Stimulated activated CD8-positive, alpha-beta memory T cell treated with anti-CD3 and anti-CD28 coated beads, Interleukin-15, amount 100 ng/mL, for 48 hours (primary cell): Measurements from ENCODE around the gene AMHR2.
"Not testable (repeated sequence)": the region's sequence is repeated elsewhere in the genome, so short reads cannot be mapped to it uniquely, and the experiment has no call there.

Source experiments
- DNase-seq, 2 donors: peaks; one replicate each; pipeline ENCODE4 v3.0.0-alpha.2; 2020; ENCODE audit warnings: low read depth in 2 of 2

AMHR2 gene

GRCh38 chr12:53414756-53415417 is 8.8 kb upstream of the AMHR2 start:
- DNase-seq, result no peak

GRCh38 chr12:53415752-53416389 is 7.8 kb upstream of the AMHR2 start:
- not testable (repeated sequence) for DNase-seq

DNA sequence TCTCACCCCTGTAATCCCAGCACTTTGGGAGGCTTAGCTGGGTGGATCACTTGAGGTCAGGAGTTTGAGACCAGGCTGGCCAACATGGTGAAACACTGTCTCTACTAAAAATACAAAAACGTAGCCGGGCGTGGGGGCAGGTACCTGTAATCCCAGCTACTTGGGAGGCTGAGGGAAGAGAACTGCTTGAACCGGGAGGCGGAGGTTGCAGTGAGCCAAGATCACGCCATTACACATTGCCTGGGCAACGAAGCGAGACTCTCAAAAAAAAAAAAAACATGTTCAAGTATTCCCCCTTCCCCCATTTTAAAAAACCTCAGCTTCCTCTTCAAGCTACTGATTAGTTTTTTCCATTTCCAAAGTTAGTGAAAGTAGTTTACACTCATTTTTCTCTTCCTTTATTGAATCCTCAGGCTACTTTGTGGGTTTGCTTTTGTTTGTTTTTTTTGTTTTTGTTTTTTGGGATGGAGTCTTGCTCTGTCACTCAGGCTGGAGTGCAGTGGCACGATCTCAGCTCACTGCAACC is 6.3 kb upstream of the AMHR2 start:
- not testable (repeated sequence) for DNase-seq

DNA sequence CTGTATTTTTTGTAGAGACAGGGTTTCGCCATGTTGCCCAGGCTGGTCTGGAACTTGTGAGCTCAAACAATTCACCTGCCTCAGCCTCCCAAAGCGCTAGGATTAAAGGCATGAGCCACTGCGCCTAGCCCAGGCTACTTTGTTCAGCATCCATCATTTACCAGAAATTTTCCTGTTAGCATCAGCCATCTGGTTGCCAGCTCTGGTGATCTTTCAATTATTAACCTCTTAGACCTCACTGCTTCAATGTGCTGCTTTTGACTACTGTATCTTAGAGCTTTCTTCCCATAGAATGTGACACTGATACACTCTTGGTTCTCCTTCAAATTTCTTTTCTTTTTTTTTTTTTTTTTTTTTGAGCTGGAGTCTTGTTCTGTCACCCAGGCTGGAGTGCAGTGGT is 5.4 kb upstream of the AMHR2 start:
- no peak for DNase-seq

- no peak for DNase-seq
Observed at GRCh38 chr12:53419756-53420155, 3.9 kb upstream of the AMHR2 start.

DNA sequence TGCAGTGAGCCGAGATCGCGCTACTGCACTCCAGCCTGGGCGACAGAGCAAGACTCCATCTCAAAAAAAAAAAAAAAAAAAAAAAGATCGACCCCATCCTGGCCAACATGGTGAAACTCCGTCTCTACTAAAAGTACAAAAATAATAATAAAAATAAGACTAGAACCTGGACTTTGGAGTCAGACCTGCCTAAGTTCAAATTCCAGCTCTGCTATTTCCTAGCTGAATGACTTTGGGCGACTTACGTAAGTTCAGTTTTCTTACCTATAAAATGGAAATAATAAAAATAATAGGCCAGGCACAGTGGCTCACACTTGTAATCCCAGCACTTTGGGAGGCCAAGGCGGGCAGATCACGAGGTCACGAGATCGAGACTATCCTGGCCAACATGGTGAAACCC is 1.4 kb upstream of the AMHR2 start:
- not testable (repeated sequence) for DNase-seq

GRCh38 chr12:53424626-53425514 is 1.2 kb downstream of the AMHR2 start:
- DNase-seq, result no peak

GRCh38 chr12:53425515-53426150 is 2.0 kb downstream of the AMHR2 start:
- no peak for DNase-seq

DNA sequence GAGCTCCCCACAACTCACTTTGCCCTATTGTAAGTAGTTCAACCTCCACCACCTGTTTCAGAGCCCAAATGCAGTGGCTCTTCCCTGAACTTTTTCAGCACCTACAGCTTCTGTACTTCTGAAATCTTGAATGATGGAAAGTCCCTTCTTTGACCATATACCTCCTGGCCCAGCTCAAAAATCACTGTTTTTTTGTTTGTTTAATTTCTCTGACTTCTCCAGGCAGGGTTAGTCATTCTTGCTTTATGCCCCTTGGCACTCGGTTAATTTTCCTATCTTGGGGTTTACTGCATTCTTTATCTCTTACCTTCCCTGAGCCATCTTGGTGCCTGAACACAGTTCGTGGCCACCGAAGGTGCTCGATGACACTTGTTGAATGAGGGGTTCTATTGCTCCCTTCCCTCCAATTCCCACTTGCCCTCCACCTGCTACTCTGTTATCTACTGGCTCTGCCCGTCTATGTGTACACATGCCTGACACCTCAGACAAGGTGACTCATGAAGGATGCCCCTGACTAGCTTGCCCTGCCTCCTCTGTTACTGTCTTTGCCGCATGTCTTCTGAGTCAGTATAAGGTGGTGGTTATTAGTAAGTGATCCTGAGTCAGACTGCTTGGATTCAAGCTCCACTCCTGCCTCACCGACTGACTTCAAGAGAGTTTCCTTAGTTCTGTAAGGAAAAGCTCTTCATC is 4.4 kb downstream of the AMHR2 start:
- peak; percentile 23 to 36 for DNase-seq

GRCh38 chr12:53428741-53429140 is 5.1 kb downstream of the AMHR2 start:
- DNase-seq, result no peak

DNA sequence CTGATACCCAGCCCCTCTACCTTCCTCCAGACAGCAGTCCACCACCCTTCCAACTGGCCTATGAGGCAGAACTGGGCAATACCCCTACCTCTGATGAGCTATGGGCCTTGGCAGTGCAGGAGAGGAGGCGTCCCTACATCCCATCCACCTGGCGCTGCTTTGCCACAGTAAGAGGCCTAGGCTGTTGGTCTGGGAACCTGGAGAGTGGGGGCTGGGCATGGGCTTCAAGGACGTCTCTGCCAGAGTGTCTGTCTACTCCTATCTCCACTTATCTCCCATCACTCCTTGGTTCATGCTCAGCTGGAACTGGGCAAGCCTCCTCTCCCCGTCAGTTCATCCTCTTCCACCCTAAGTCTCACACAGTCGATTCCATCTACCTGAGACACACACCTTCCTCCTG is 6.5 kb downstream of the AMHR2 start:
- DNase-seq, result no peak

- no peak for DNase-seq
Observed at GRCh38 chr12:53431187-53431586, 7.5 kb downstream of the AMHR2 start.

DNA sequence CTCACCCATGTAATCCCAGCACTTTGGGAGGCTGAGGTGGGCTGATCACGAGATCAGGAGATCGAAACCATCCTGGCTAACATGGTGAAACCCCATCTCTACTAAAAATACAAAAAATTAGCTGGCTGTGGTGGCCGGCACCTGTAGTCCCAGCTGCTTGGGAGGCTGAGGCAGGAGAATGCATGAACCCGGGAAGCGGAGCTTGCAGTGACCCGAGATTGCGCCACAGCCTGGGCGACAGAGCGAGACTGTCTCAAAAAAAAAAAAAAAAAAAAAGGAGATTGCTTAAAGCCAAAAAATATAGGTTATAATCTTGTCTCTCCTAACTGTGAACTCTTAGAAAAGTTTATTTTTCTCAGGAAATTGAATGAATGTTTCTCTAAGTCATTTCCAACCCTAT is 11.7 kb downstream of the AMHR2 start:
- DNase-seq, result not testable (repeated sequence)

DNA sequence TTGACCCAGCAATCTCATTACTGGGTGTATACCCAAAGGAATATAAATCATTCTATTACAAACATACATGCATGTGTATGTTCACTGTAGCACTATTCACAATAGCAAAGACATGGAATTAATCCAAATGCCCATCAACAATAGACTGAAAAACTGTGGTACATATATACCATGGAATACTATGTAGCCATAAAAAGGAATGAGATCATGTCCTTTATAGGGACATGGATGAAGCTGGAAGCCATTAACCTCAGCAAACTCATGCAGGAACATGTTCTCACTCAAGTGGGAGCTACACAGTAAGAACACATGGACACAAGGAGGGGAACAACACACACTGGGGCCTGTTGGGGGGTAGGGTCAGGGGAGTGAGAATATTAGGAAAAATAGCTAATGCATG is 15.9 kb downstream of the AMHR2 start:
- not testable (repeated sequence) for DNase-seq

DNA sequence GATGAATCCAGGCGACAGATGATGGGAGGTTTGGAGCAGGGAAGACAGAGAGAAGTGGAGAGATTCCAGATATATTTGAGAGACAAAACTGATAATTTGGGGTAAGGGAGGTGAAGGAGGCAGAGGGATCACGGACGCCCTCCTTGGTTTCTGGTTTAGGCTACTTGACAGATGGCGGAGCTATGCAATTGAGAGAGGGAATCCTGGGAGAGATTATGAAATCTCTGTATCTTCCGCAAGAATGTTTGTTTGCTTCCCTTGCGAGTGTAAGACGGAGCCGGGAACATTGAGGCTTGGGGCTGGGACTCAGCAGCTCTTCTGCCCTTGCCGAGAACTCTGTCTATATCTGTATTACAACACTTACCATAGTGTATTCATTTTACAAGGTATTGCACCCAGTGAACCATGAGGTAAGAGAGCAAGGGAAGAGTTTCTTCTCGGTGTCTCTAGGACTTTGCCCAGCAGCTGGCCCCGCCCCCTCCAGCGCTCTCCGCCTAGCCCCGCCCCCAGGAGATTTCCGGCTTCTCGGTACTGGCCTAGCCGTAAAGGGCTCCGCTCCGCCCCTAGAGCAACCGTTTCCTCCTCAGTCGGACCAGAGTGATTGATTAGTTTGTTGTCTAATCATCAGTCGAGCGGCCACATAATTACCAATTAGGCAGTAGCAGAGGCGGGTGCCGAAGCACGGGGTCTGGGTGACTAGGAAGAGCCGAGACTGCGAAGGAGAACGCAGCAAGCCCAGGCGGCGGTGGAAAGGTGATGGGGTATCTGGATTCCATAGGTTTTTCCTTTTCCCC is 17.6 kb downstream of the AMHR2 start, which contains the start of gene PRR13:
PRR13 (plus strand) TSS at position 695 of the 794 bp plus-strand sequence. CDS start 981 bp downstream, outside the sequence.
- DNase-seq, result peak; percentile 98

DNA sequence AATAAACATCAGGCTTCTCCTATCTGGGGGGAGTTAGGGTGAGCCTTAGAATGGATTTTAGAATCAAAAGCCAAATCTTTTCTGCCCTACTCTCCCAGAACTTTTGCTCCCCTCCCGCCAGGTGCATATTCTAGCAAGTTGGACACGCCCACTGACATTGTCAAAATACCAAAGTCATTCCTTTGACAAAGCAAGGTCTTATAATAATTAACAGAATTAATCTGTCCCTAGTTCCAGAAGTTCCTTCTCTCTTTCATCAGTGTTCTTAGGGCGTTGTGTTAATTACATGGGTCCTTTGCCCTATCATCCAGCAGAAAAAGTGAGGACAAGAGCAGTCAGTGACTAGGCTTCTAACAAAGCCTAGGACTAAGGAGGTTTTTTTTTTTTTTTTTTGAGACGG is 20.3 kb downstream of the AMHR2 start:
- no peak for DNase-seq

DNA sequence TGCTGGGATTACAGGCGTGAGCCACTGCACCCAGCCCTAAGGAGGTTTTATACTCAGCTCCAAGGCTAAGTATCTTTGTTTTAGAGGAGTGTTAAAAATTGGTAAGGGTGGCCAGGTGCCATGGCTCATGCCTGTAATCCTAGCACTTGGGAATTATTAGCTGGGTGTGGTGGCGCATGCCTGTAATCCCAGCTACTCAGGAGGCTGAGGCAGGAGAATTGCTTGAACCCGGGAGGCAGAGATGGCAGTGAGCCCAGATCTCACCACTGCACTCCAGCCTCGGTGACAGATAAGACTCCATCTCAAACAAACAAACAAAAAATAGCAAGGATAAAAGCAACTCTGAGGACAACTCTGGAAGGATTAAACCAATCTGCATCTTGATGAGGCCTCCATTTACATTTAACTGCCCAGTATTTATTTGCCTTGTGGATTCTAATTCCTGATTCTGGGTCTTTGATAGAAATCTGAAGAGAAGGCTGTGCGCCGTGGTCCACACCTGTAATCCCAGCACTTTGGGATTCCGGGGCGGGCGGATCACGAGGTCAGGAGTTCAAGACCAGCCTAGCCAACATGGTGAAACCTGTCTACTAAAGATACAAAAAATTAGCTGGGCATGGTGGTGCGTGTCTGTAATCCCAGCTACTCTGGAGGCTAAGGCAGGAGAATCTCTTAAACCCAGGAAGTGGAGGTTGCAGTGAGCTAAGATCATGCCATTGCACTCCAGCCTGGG is 21.1 kb downstream of the AMHR2 start:
- DNase-seq, result not testable (repeated sequence)

GRCh38 chr12:53450936-53451335 is 27.3 kb downstream of the AMHR2 start:
- no peak for DNase-seq

- DNase-seq, result peak; percentile 96 to 98
Observed at GRCh38 chr12:53451661-53452158, 28.1 kb downstream of the AMHR2 start, which contains the start of gene PCBP2. Gene PCBP2 (plus strand): TSS chr12:53452102. CDS start chr12:53454801, 2,699 bp downstream.
